Mesenchymal stem cell (in vitro differentiated cells and primary cell): Measurements from ENCODE around the gene AREG.

Source experiments
- DNase-seq: peaks from one replicate; pipeline ENCODE4 v3.0.0-alpha.2; 2013
- H2AFZ ChIP-seq: one replicate; pipeline ENCODE4 v1.6.1; 2013; ENCODE audit warnings: low read depth, mild to moderate bottlenecking, control low read depth, inconsistent platforms, low read length, moderate library complexity
- H2AK5ac ChIP-seq: 2 replicates; pipeline ENCODE4 v1.6.1; 2013; ENCODE audit warnings: low read length, moderate library complexity, mild to moderate bottlenecking, inconsistent platforms; ENCODE audit not compliant: severe bottlenecking
- H2BK120ac ChIP-seq: one replicate; pipeline ENCODE4 v1.6.1; 2013; ENCODE audit warnings: low read depth, mild to moderate bottlenecking, inconsistent platforms, low read length, moderate library complexity
- H2BK12ac ChIP-seq, 2 experiments: one replicate each; pipeline ENCODE4 v1.6.1; 2013; ENCODE audit warnings: inconsistent platforms in 2 of 2, low read length in 2 of 2, mild to moderate bottlenecking in 2 of 2, moderate library complexity in 2 of 2, control low read depth in 1 of 2
- H2BK15ac ChIP-seq: one replicate; pipeline ENCODE4 v1.6.1; 2013; ENCODE audit warnings: mild to moderate bottlenecking, low read depth, inconsistent platforms; ENCODE audit not compliant: poor library complexity, severe bottlenecking
- H2BK5ac ChIP-seq: 2 replicates; pipeline ENCODE4 v1.6.1; 2013; ENCODE audit warnings: low read depth, mild to moderate bottlenecking, low read length, control low read depth, inconsistent platforms; ENCODE audit not compliant: poor library complexity, severe bottlenecking
- H3K14ac ChIP-seq, 2 experiments: one replicate each; pipeline ENCODE4 v1.6.1; 2013; ENCODE audit warnings: inconsistent platforms in 2 of 2, low read length in 2 of 2, control low read depth in 1 of 2, mild to moderate bottlenecking in 1 of 2, moderate library complexity in 1 of 2
- H3K18ac ChIP-seq, 2 experiments: one replicate each; pipeline ENCODE4 v1.6.1; 2013; ENCODE audit warnings: inconsistent platforms in 2 of 2, low read length in 2 of 2, control low read depth in 1 of 2, low read depth in 1 of 2, mild to moderate bottlenecking in 1 of 2
- H3K23ac ChIP-seq, 2 experiments: one replicate each; pipeline ENCODE4 v1.6.1; 2013; ENCODE audit warnings: inconsistent platforms in 2 of 2, low read length in 2 of 2, mild to moderate bottlenecking in 2 of 2, moderate library complexity in 2 of 2, control low read depth in 1 of 2
- H3K27ac ChIP-seq: 2 replicates; pipeline ENCODE4 v1.5.1; 2013; ENCODE audit warnings: mild to moderate bottlenecking, moderate library complexity, low read length, control low read depth, inconsistent platforms; ENCODE audit not compliant: poor library complexity, severe bottlenecking
- H3K27me3 ChIP-seq, 2 experiments: 2 replicates each; pipeline versions ENCODE4 v1.6.1 to v1.7.0; 2013; ENCODE audit warnings: low read length in 2 of 2, mild to moderate bottlenecking in 2 of 2, moderate library complexity in 2 of 2, control low read depth in 1 of 2, inconsistent platforms in 1 of 2; ENCODE audit not compliant: control insufficient read depth in 1 of 2, insufficient read depth in 1 of 2
- H3K36me3 ChIP-seq, 2 experiments: 2 replicates each; pipeline versions ENCODE4 v1.6.1 to v1.7.0; 2013; ENCODE audit warnings: low read length in 2 of 2, control low read depth in 1 of 2, inconsistent platforms in 1 of 2, low read depth in 1 of 2, mild to moderate bottlenecking in 1 of 2; ENCODE audit not compliant: insufficient read depth in 2 of 2, control insufficient read depth in 1 of 2
- H3K4ac ChIP-seq, 2 experiments: one replicate each; pipeline ENCODE4 v1.6.1; 2013; ENCODE audit warnings: inconsistent platforms in 2 of 2, low read length in 2 of 2, mild to moderate bottlenecking in 2 of 2, moderate library complexity in 2 of 2, control low read depth in 1 of 2, low read depth in 1 of 2
- H3K4me1 ChIP-seq: 2 replicates; pipeline ENCODE4 v1.6.1; 2013; ENCODE audit warnings: low read depth, low read length, control low read depth; ENCODE audit not compliant: control insufficient read depth, insufficient read depth
- H3K4me2 ChIP-seq: 2 replicates; pipeline ENCODE4 v1.6.1; 2013; ENCODE audit warnings: low read length, mild to moderate bottlenecking, inconsistent platforms; ENCODE audit not compliant: poor library complexity, severe bottlenecking
- H3K4me3 ChIP-seq, 2 experiments: 2 replicates each; pipeline versions ENCODE4 v1.5.1 to v1.7.0; 2013; ENCODE audit warnings: low read length in 2 of 2, mild to moderate bottlenecking in 2 of 2, control low read depth in 1 of 2, low read depth in 1 of 2; ENCODE audit not compliant: insufficient read depth in 1 of 2
- H3K79me1 ChIP-seq: replicated peaks from 2 replicates; pipeline ENCODE4 v1.6.1; 2013; ENCODE audit warnings: mild to moderate bottlenecking, control low read depth, low read length, inconsistent platforms; ENCODE audit not compliant: poor library complexity, severe bottlenecking
- H3K9ac ChIP-seq: 2 replicates; pipeline ENCODE4 v1.7.0; 2013; ENCODE audit warnings: mild to moderate bottlenecking, low read length, moderate library complexity
- H3K9me3 ChIP-seq: 2 replicates; pipeline ENCODE4 v1.7.0; 2013; ENCODE audit warnings: mild to moderate bottlenecking, low read length; ENCODE audit not compliant: control insufficient read depth
- H4K8ac ChIP-seq: one replicate; pipeline ENCODE4 v1.6.1; 2013; ENCODE audit warnings: inconsistent platforms, mild to moderate bottlenecking, low read length, moderate library complexity
- H4K91ac ChIP-seq: one replicate; pipeline ENCODE4 v1.6.1; 2013; ENCODE audit warnings: mild to moderate bottlenecking, low read length, inconsistent platforms
- WGBS: methylation state at CpG from one replicate; pipeline ENCODE4 v1.1.7; 2013; ENCODE audit warnings: mixed read lengths; 5-methylcytosine and 5-hydroxymethylcytosine counted together

Gene AREG

GRCh38 chr4:74466242-74466641, 21.3 kb downstream of the AREG start:
- Histone ChIP-seq H3K18ac (no peak overlapping the region), H3K36me3 (no peaks in the 10 kb centered on the region), H3K27me3 (no peaks in the 10 kb centered on the region), H3K4me3 (no peak overlapping the region), H3K14ac (no peak overlapping the region), H4K8ac (no peak overlapping the region), H3K9me3 (peaks cover 4% of the 10 kb centered on the region), H4K91ac (no peak overlapping the region), H3K4me1 (no peaks in the 10 kb centered on the region), H2AK5ac (no peak overlapping the region), H2BK5ac (no peak overlapping the region), H2BK120ac (no peak overlapping the region), H3K79me1 (no peaks in the 10 kb centered on the region), H3K4ac (no peak overlapping the region), H3K23ac (no peak overlapping the region), H2BK12ac (no peak overlapping the region), H2BK15ac (no peak overlapping the region), H3K4me2 (no peak overlapping the region), H2AFZ (no peak overlapping the region), H3K27ac (no peak overlapping the region), H3K9ac (no peak overlapping the region)
- no peak for DNase-seq
- WGBS, result no CpG with 5 or more reads among the region's 1 CpG

GRCh38 chr4:74471264-74471663, 26.3 kb downstream of the AREG start:
- DNase-seq, result no peak
- Histone ChIP-seq H3K79me1 (no peaks in the 10 kb centered on the region), H2BK5ac (no peak overlapping the region), H2AFZ (no peak overlapping the region), H2BK120ac (no peak overlapping the region), H4K8ac (no peak overlapping the region), H3K4ac (no peak overlapping the region), H3K4me2 (no peak overlapping the region), H4K91ac (no peak overlapping the region), H3K9me3 (no peaks in the 10 kb centered on the region), H3K4me3 (no peak overlapping the region), H3K36me3 (no peaks in the 10 kb centered on the region), H2BK12ac (no peak overlapping the region), H3K23ac (no peak overlapping the region), H2BK15ac (no peak overlapping the region), H3K14ac (no peak overlapping the region), H3K27me3 (no peaks in the 10 kb centered on the region), H3K18ac (no peak overlapping the region), H3K27ac (no peak overlapping the region), H3K9ac (no peak overlapping the region), H2AK5ac (no peak overlapping the region), H3K4me1 (no peaks in the 10 kb centered on the region)
- WGBS, result 100% methylated on average over 1 of the region's 1 CpG

- Histone ChIP-seq H3K4me3 (no peak overlapping the region), H2AK5ac (peak overlapping the region; percentile 81), H3K79me1 (no peaks in the 10 kb centered on the region), H3K4ac (no peak overlapping the region), H3K9me3 (no peaks in the 10 kb centered on the region), H2AFZ (no peak overlapping the region), H2BK15ac (no peak overlapping the region), H3K27me3 (no peaks in the 10 kb centered on the region), H4K8ac (no peak overlapping the region), H3K18ac (no peak overlapping the region), H3K23ac (no peak overlapping the region), H2BK5ac (no peak overlapping the region), H4K91ac (no peak overlapping the region), H3K4me1 (no peaks in the 10 kb centered on the region), H2BK12ac (no peak overlapping the region), H3K4me2 (no peak overlapping the region), H2BK120ac (no peak overlapping the region), H3K27ac (peak overlapping the region; percentile 27), H3K36me3 (no peaks in the 10 kb centered on the region), H3K14ac (no peak overlapping the region), H3K9ac (no peak overlapping the region)
- peak; percentile 91 for DNase-seq
- whole genome bisulfite sequencing, result 23% methylated on average over 5 of the region's 5 CpGs
These were observed 28.3 kb downstream of the AREG start for GRCh38 chr4:74473155-74473811.

GRCh38 chr4:74474345-74475090, 29.6 kb downstream of the AREG start:
- H2BK5ac ChIP-seq, result no peak overlapping the region
- H2AFZ ChIP-seq, result no peak overlapping the region
- no peak overlapping the region for H2BK12ac ChIP-seq
- no peak overlapping the region for H2BK120ac ChIP-seq
- no peak overlapping the region for H2AK5ac ChIP-seq
- no peak overlapping the region for H3K27ac ChIP-seq
- H2BK15ac ChIP-seq, result no peak overlapping the region
- H3K9me3 ChIP-seq, result no peaks in the 10 kb centered on the region
- H4K91ac ChIP-seq, result no peak overlapping the region
- no peaks in the 10 kb centered on the region for H3K4me1 ChIP-seq
- H4K8ac ChIP-seq, result no peak overlapping the region
- WGBS, result 72% methylated on average over 4 of the region's 4 CpGs
- no peak overlapping the region for H3K14ac ChIP-seq
- no peaks in the 10 kb centered on the region for H3K27me3 ChIP-seq
- H3K36me3 ChIP-seq, result no peaks in the 10 kb centered on the region
- no peak overlapping the region for H3K9ac ChIP-seq
- H3K79me1 ChIP-seq, result no peaks in the 10 kb centered on the region
- no peak overlapping the region for H3K4me3 ChIP-seq
- DNase-seq, result peak; percentile 38
- H3K4ac ChIP-seq, result no peak overlapping the region
- no peak overlapping the region for H3K18ac ChIP-seq
- no peak overlapping the region for H3K4me2 ChIP-seq
- H3K23ac ChIP-seq, result no peak overlapping the region
